Measurements from ENCODE around the gene ZNF385C.

DNA sequence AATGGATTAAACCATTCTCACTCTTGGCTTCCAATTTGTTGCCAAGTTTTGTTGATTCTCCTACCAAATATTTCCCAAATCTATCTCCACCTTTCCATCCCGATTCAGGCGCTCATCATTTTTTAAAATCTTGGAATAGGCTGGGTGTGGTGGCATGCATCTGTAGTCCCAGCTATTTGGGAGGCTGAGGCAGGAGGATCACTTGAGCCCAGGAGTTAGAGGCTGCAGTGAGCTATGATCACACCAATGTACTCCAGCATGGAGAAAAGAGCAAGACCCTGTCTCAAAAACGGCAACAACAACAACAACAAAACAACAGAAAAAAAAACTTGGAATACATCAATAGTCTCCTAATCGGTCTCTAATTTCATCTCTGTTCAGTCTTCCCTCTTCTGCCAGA is 79.3 kb downstream of the ZNF385C start:
- no peak for TF ChIP-seq POLR2AphosphoS5 (IDR thresholded peaks at IDR 0.05)
- TF ChIP-seq, protein P1, sequence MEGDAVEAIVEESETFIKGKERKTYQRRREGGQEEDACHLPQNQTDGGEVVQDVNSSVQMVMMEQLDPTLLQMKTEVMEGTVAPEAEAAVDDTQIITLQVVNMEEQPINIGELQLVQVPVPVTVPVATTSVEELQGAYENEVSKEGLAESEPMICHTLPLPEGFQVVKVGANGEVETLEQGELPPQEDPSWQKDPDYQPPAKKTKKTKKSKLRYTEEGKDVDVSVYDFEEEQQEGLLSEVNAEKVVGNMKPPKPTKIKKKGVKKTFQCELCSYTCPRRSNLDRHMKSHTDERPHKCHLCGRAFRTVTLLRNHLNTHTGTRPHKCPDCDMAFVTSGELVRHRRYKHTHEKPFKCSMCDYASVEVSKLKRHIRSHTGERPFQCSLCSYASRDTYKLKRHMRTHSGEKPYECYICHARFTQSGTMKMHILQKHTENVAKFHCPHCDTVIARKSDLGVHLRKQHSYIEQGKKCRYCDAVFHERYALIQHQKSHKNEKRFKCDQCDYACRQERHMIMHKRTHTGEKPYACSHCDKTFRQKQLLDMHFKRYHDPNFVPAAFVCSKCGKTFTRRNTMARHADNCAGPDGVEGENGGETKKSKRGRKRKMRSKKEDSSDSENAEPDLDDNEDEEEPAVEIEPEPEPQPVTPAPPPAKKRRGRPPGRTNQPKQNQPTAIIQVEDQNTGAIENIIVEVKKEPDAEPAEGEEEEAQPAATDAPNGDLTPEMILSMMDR (IDR thresholded peaks at IDR 0.05): no peak
